ENCODE results near the gene IER5L. TPM values are rescaled to one million over a fixed set of nuclear protein-coding genes. Genes with fewer than 3 reads are reported as not detected.

IER5L gene
- total and polyA plus RNA-seq, 2 of the 8 experiments (the other 6 are each of a cell fraction or from before 2014, with no cell fraction given) = 0.65 to 1.0 TPM

DNA sequence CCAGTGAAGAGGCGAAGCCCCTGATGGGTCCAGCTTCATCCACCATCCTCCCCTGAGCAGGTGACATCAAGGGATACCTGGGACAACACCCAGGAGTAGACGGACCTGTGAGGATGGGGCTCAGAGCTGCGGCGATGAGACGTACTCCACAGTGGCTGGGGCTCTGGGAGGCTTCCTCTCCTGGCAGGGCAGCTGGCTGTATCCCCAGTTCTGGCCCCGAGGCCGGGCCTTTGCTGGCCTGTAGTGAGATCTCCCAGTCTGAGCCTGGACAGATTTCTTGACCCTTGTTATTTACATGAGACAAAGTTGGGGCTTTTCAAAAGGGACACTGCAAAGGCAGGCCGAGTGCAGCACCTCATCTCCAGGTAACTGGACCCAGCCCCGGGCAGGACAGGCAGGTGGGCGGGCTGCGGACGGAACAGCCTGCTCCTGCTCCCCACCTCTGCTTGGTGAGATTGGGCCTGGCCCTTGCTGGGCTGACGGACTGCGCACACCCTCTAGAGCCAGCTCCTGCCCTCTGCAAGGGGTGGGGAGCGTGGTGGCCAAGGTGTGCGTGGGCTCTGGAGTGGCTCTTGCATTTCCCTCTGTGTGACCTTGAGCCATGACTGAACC is 23.1 kb downstream of the IER5L start:
- POLR2A ChIA-PET (ENCODE audit: partially characterized antibody) = interaction anchor here (0.8 to 6.6 kb wide), 2 partner anchors 9 to 13 kb away, joined by 4 to 37 read pairs; no protein-coding TSS in a partner anchor
- Histone ChIP-seq H3K79me2 (ENCODE audit: control insufficient read depth in 1 of 2, insufficient read depth in 2 of 2, low read length in 2 of 2) (no peaks in the 10 kb centered on the region), H3K18ac (ENCODE audit: extremely low read depth, low read length) (no peak overlapping the region), H2BK20ac (ENCODE audit: low read length) (no peak overlapping the region), H3K4ac (replicated peaks; ENCODE audit: insufficient read length, low read depth, low read length) (no peak overlapping the region), H3K4me2 (ENCODE audit: insufficient read depth in 1 of 2, low read depth in 2 of 2, low read length in 2 of 2) (no peak overlapping the region), H3K9me3 (ENCODE audit: insufficient read depth in 2 of 2, low read depth in 1 of 2, low read length in 1 of 2) (no peaks in the 10 kb centered on the region), H2AK5ac (ENCODE audit: low read depth, low read length) (no peak overlapping the region), H2BK5ac (ENCODE audit: low read depth, low read length) (no peak overlapping the region), H3K4me1 (replicated peaks in 1 of 4; ENCODE audit: control insufficient read depth in 3 of 4, insufficient read depth in 4 of 4, low read length in 3 of 4) (no peaks in the 10 kb centered on the region), H4K91ac (replicated peaks; ENCODE audit: insufficient read length, low read length) (no peak overlapping the region), H4K5ac (ENCODE audit: insufficient read length, low read depth, low read length) (no peak overlapping the region), H4K20me1 (replicated peaks in 1 of 2; ENCODE audit: control insufficient read depth in 1 of 2, insufficient read depth in 2 of 2, low read length in 2 of 2) (peaks cover 0 to 8% of the 10 kb centered on the region in 2 experiments), H3K79me1 (ENCODE audit: low read depth, low read length) (peaks cover 2% of the 10 kb centered on the region; the same call in 1 of the 2 replicates), H3K36me3 (ENCODE audit: control insufficient read depth in 2 of 4, insufficient read depth in 4 of 4, low read length in 3 of 4) (peaks cover 0 to 9% (median 3%) of the 10 kb centered on the region in 4 experiments; a peak in 4 of 8 replicates), H3K4me3 (ENCODE audit: extremely low read depth in 1 of 4, insufficient read depth in 2 of 4, low read depth in 3 of 4, low read length in 4 of 4) (no peak overlapping the region), H3K27ac (ENCODE audit: low read depth, low read length) (no peak overlapping the region), H3K27me3 (replicated peaks in 1 of 4; ENCODE audit: control insufficient read depth in 3 of 4, extremely low read depth in 1 of 4, insufficient read depth in 3 of 4, low read length in 3 of 4) (no peaks in the 10 kb centered on the region; a peak in 1 of 7 replicates), H3K14ac (ENCODE audit: insufficient read length) (no peak overlapping the region), H2BK120ac (replicated peaks; ENCODE audit: low read depth, low read length) (no peak overlapping the region), H3K9ac (replicated peaks in 1 of 4; ENCODE audit: extremely low read depth in 1 of 4, low read depth in 3 of 4, low read length in 3 of 4) (no peak overlapping the region), H3K23me2 (ENCODE audit: low read depth, low read length) (no peaks in the 10 kb centered on the region), H2AFZ (ENCODE audit: low read length) (no peak overlapping the region), H2BK15ac (ENCODE audit: low read length) (no peak overlapping the region), H4K8ac (ENCODE audit: extremely low read depth, insufficient read depth, low read length) (no peak overlapping the region; the same call in none of the 2 replicates), H2BK12ac (ENCODE audit: low read depth, low read length) (no peak overlapping the region), H3K56ac (replicated peaks; ENCODE audit: insufficient read length, low read depth, low read length) (no peak overlapping the region), H3K23ac (ENCODE audit: insufficient read length) (no peak overlapping the region)
- FAIRE-seq = no peak
- WGBS, 2 experiments (ENCODE audit: extremely low coverage in 1 of 2, insufficient coverage in 1 of 2, insufficient read length in 1 of 2, insufficient replicate concordance in 2 of 2, low coverage in 1 of 2, low lambda C conversion rate in 2 of 2, missing lambda C conversion rate in 1 of 2) = 96% methylated on average over 16 of the region's 16 CpGs; no CpG with 5 or more reads in 1 of the 2 experiments
- CTCF ChIA-PET (ENCODE audit: partially characterized antibody) = interaction anchor here (1.1 to 36.8 kb wide), 4 partner anchors 8 to 20 kb away, joined by 3 to 831 read pairs (median 38); partner anchors contain the start of gene IER5L
- no peak for DNase-seq (ENCODE audit: low read depth in 1 of 2, low spot score in 2 of 2)
- TF ChIP-seq BRCA1 (IDR thresholded peaks at IDR 0.05; ENCODE audit: low read depth, low read length) (no peak), SP1 (IDR thresholded peaks at IDR 0.05; ENCODE audit: low read depth, low read length) (no peak), KDM1A (IDR thresholded peaks at IDR 0.05; ENCODE audit: borderline replicate concordance, low read length) (no peak), CEBPB (IDR thresholded peaks at IDR 0.05; ENCODE audit: low read depth, low read length) (no peak), HDAC6 (IDR thresholded peaks at IDR 0.05; ENCODE audit: low read depth, low read length) (no peak), SRF (IDR thresholded peaks at IDR 0.05; ENCODE audit: low read depth, low read length) (no peak), POU5F1 (IDR thresholded peaks at IDR 0.05; ENCODE audit: low read depth, low read length) (no peak), POLR2AphosphoS5 (IDR thresholded peaks at IDR 0.05; ENCODE audit: low read depth, low read length) (no peak), POLR2A (IDR thresholded peaks at IDR 0.05; ENCODE audit: control extremely low read depth in 1 of 2, low read depth in 2 of 2, low read length in 2 of 2) (no peak), PHF8 (conservative IDR thresholded peaks at IDR 0.05; ENCODE audit: low read depth, low read length) (no peak), TAF1 (IDR thresholded peaks at IDR 0.05; ENCODE audit: low read depth, low read length) (no peak)
- TF ChIP-seq, protein P1, sequence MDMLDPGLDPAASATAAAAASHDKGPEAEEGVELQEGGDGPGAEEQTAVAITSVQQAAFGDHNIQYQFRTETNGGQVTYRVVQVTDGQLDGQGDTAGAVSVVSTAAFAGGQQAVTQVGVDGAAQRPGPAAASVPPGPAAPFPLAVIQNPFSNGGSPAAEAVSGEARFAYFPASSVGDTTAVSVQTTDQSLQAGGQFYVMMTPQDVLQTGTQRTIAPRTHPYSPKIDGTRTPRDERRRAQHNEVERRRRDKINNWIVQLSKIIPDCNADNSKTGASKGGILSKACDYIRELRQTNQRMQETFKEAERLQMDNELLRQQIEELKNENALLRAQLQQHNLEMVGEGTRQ (IDR thresholded peaks at IDR 0.05; ENCODE audit: low read length) = no peak
- TF ChIP-seq, protein P2, sequence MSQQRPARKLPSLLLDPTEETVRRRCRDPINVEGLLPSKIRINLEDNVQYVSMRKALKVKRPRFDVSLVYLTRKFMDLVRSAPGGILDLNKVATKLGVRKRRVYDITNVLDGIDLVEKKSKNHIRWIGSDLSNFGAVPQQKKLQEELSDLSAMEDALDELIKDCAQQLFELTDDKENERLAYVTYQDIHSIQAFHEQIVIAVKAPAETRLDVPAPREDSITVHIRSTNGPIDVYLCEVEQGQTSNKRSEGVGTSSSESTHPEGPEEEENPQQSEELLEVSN (IDR thresholded peaks at IDR 0.05) = no peak
